ENCODE results near the gene FBXW9. TPM values are rescaled to one million over a fixed set of nuclear protein-coding genes. Genes with fewer than 3 reads are reported as not detected.

FBXW9 gene
- total and polyA plus RNA-seq, 8 donors, result 0.29 to 10.9 (median 4.0) TPM

- Histone ChIP-seq H3K4me3 (no peak overlapping the region), H3K9me3 (no peaks in the 10 kb centered on the region), H3K27ac (no peak overlapping the region), H3K4me1 (peaks cover 8 to 44% (median 31%) of the 10 kb centered on the region in 4 donors), H3K27me3 (no peaks in the 10 kb centered on the region), H3K36me3 (peaks cover 65 to 85% (median 81%) of the 10 kb centered on the region in 4 donors)
- intact Hi-C loops (cut with DNase I; ENCODE audit: low total_unique reads), result loop anchor here (10.0 kb wide), 1 partner anchor 112 kb away; no protein-coding TSS in a partner anchor
- WGBS, 5 donors, result 77 to 95% (median 90%) methylated on average over 3 to 12 of the region's 12 CpGs
- no peak for TF ChIP-seq CTCF (IDR thresholded peaks at IDR 0.05)
- no peak for TF ChIP-seq POLR2A (IDR thresholded peaks at IDR 0.05)
- TF ChIP-seq EP300 (IDR thresholded peaks at IDR 0.05), result no peak
- no peak for TF ChIP-seq POLR2AphosphoS5 (IDR thresholded peaks at IDR 0.05)
- no peak for DNase-seq
Measured at GRCh38 chr19:12676928-12677327, 19.5 kb downstream of the FBXW9 start.

GRCh38 chr19:12676384-12676792 is 20.0 kb downstream of the FBXW9 start:
- intact Hi-C loops (cut with DNase I; ENCODE audit: low total_unique reads), result loop anchor here (10.0 kb wide), 1 partner anchor 112 kb away; no protein-coding TSS in a partner anchor
- H3K4me1 ChIP-seq, result peaks cover 8 to 49% (median 33%) of the 10 kb centered on the region in 4 donors
- no peak overlapping the region for H3K4me3 ChIP-seq
- no peaks in the 10 kb centered on the region for H3K9me3 ChIP-seq
- H3K27ac ChIP-seq, result no peak overlapping the region
- no peaks in the 10 kb centered on the region for H3K27me3 ChIP-seq
- DNase-seq, result peak; percentile 85 to 91
- peaks cover 65 to 90% (median 81%) of the 10 kb centered on the region in 4 donors for H3K36me3 ChIP-seq
- TF ChIP-seq EP300 (IDR thresholded peaks at IDR 0.05), result no peak
- TF ChIP-seq POLR2AphosphoS5 (IDR thresholded peaks at IDR 0.05), result peak in 1 of 3 donors; percentile 48
- peak in 5 of 7 experiments; percentile 72 to 92 (median 85) for TF ChIP-seq CTCF (IDR thresholded peaks at IDR 0.05)
- no peak for TF ChIP-seq POLR2A (IDR thresholded peaks at IDR 0.05)
- 5 to 25% (median 10%) methylated on average over 3 to 4 of the region's 4 CpGs for WGBS, 5 donors

- H3K27me3 ChIP-seq, result no peaks in the 10 kb centered on the region
- peaks cover 7 to 52% (median 31%) of the 10 kb centered on the region in 4 donors for H3K4me1 ChIP-seq
- WGBS, 5 donors, result 83 to 91% (median 84%) methylated on average over 15 of the region's 15 CpGs
- TF ChIP-seq EP300 (IDR thresholded peaks at IDR 0.05), result no peak
- TF ChIP-seq POLR2AphosphoS5 (IDR thresholded peaks at IDR 0.05), result no peak
- TF ChIP-seq CTCF (IDR thresholded peaks at IDR 0.05), result no peak
- no peak for TF ChIP-seq POLR2A (IDR thresholded peaks at IDR 0.05)
- no peak for DNase-seq
- H3K27ac ChIP-seq, result no peak overlapping the region
- peaks cover 65 to 90% (median 81%) of the 10 kb centered on the region in 4 donors for H3K36me3 ChIP-seq
- H3K9me3 ChIP-seq, result no peaks in the 10 kb centered on the region
- no peak overlapping the region for H3K4me3 ChIP-seq
- intact Hi-C loops (cut with DNase I; ENCODE audit: low total_unique reads), result loop anchor here (10.0 kb wide), 1 partner anchor 111 kb away; no protein-coding TSS in a partner anchor
Measured at GRCh38 chr19:12675940-12676339, 20.5 kb downstream of the FBXW9 start.

GRCh38 chr19:12675399-12675798 is 21.0 kb downstream of the FBXW9 start:
- no peak for TF ChIP-seq EP300 (IDR thresholded peaks at IDR 0.05)
- no peak for TF ChIP-seq POLR2A (IDR thresholded peaks at IDR 0.05)
- TF ChIP-seq POLR2AphosphoS5 (IDR thresholded peaks at IDR 0.05), result no peak
- no peak for TF ChIP-seq CTCF (IDR thresholded peaks at IDR 0.05)
- DNase-seq, result no peak
- Histone ChIP-seq H3K9me3 (no peaks in the 10 kb centered on the region), H3K4me1 (peaks cover 7 to 52% (median 31%) of the 10 kb centered on the region in 4 donors), H3K4me3 (no peak overlapping the region), H3K27ac (no peak overlapping the region), H3K27me3 (no peaks in the 10 kb centered on the region), H3K36me3 (peaks cover 65 to 89% (median 81%) of the 10 kb centered on the region in 4 donors)
- intact Hi-C loops (cut with DNase I; ENCODE audit: low total_unique reads), result loop anchor here (10.0 kb wide), 1 partner anchor 111 kb away; no protein-coding TSS in a partner anchor
- WGBS, 5 donors, result 86 to 96% (median 93%) methylated on average over 5 to 10 of the region's 10 CpGs

Data from stomach (tissue), 9 donors.